Measurements from ENCODE around the gene TNFSF13B.

DNA sequence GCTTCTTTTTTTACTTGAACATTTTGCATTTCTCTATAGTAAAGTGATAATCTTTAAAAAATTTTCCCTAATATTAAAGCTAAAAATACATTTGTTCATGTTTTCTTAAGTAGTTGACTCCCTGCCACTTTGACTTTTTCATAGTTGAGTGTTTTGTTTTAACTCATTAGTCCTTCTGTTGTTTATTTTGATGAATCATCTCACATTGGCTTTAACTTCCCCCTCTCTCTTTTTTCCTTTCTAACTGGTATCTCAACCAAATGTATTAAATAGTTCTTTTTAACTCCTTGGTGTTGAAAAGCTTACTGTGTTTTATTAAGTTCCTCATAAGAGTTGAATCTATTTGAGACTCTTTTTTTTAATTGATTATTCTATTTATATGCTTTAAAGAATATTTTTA, 2.8 kb downstream of the TNFSF13B start:
- TF ChIP-seq, protein P1, sequence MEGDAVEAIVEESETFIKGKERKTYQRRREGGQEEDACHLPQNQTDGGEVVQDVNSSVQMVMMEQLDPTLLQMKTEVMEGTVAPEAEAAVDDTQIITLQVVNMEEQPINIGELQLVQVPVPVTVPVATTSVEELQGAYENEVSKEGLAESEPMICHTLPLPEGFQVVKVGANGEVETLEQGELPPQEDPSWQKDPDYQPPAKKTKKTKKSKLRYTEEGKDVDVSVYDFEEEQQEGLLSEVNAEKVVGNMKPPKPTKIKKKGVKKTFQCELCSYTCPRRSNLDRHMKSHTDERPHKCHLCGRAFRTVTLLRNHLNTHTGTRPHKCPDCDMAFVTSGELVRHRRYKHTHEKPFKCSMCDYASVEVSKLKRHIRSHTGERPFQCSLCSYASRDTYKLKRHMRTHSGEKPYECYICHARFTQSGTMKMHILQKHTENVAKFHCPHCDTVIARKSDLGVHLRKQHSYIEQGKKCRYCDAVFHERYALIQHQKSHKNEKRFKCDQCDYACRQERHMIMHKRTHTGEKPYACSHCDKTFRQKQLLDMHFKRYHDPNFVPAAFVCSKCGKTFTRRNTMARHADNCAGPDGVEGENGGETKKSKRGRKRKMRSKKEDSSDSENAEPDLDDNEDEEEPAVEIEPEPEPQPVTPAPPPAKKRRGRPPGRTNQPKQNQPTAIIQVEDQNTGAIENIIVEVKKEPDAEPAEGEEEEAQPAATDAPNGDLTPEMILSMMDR (IDR thresholded peaks at IDR 0.05; ENCODE audit: insufficient read depth, low read length, poor library complexity, severe bottlenecking) = no peak
- no peak for TF ChIP-seq EZH2phosphoT487 (conservative IDR thresholded peaks at IDR 0.05; ENCODE audit: low read length)

Data from SU-DHL-6 (cell line).